Type B pancreatic cell (in vitro differentiated cells): ENCODE measurements around the gene DCC. TPM values are rescaled to one million over a fixed set of nuclear protein-coding genes. Genes with fewer than 3 reads are reported as not detected.

Experiments used
- DNase-seq: peaks from one replicate; pipeline ENCODE4 v3.0.0; 2021; ENCODE audit warnings: mixed read lengths; ENCODE audit not compliant: unreplicated experiment; ENCODE audit errors: extremely low spot score
- H3K27ac Mint-ChIP-seq: 2 replicates; pipeline ENCODE4 v1.8.0; 2021; ENCODE audit warnings: mild to moderate bottlenecking, mixed read lengths
- H3K27me3 Mint-ChIP-seq: 2 replicates; pipeline ENCODE4 v1.8.0; 2021; ENCODE audit warnings: mixed read lengths
- H3K36me3 Mint-ChIP-seq: 2 replicates; pipeline ENCODE4 v1.8.0; 2021; ENCODE audit warnings: mixed read lengths
- H3K4me1 Mint-ChIP-seq: one replicate; pipeline ENCODE4 v1.8.0; 2021; ENCODE audit warnings: mixed read lengths; ENCODE audit not compliant: unreplicated experiment
- H3K4me3 Mint-ChIP-seq: 2 replicates; pipeline ENCODE4 v1.8.0; 2021; ENCODE audit warnings: mild to moderate bottlenecking, mixed read lengths
- H3K9me3 Mint-ChIP-seq: 2 replicates; pipeline ENCODE4 v1.8.0; 2021; ENCODE audit warnings: mixed read lengths
- total RNA-seq: library from RNA; stranded (reverse); gene quantifications from 2 replicates; pipeline ENCODE4 v1.2.1, GENCODE V29; 2021; ENCODE audit warnings: low replicate concordance
- TF ChIP-seq, protein P1 (sequence below): fragments of 200-600 bp; sonication (generic); conservative IDR thresholded peaks from 2 replicates; pipeline ENCODE4 v1.5.0; 2021; ENCODE audit warnings: antibody characterized with exemption, mild to moderate bottlenecking

The DCC gene
- total RNA-seq, 1 donor from 2014 or later, result 11.6 TPM

DNA sequence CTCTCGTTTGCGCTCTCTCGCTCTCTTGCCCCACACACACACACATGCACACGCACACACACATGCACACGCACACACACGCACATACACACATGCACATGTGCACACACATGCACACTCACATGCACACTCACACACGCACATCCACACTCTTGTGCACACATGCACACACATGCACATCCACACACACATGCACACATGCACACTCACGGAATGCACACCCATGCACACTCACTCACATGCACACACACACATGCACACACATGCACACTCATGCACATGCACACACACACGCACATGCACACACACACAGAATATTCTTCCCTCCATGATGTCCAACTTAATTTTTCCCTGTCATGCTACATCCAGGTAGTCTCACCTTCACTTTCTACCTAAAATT is 360.1 kb downstream of the DCC start:
- Mint-ChIP-seq H3K4me1 (peaks cover 4% of the 10 kb centered on the region), H3K36me3 (no peaks in the 10 kb centered on the region), H3K4me3 (no peak overlapping the region), H3K27me3 (peaks cover 11% of the 10 kb centered on the region), H3K27ac (no peak overlapping the region), H3K9me3 (peaks cover 6% of the 10 kb centered on the region)
- DNase-seq, result no peak
- TF ChIP-seq, protein P1, sequence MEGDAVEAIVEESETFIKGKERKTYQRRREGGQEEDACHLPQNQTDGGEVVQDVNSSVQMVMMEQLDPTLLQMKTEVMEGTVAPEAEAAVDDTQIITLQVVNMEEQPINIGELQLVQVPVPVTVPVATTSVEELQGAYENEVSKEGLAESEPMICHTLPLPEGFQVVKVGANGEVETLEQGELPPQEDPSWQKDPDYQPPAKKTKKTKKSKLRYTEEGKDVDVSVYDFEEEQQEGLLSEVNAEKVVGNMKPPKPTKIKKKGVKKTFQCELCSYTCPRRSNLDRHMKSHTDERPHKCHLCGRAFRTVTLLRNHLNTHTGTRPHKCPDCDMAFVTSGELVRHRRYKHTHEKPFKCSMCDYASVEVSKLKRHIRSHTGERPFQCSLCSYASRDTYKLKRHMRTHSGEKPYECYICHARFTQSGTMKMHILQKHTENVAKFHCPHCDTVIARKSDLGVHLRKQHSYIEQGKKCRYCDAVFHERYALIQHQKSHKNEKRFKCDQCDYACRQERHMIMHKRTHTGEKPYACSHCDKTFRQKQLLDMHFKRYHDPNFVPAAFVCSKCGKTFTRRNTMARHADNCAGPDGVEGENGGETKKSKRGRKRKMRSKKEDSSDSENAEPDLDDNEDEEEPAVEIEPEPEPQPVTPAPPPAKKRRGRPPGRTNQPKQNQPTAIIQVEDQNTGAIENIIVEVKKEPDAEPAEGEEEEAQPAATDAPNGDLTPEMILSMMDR, result no peak

DNA sequence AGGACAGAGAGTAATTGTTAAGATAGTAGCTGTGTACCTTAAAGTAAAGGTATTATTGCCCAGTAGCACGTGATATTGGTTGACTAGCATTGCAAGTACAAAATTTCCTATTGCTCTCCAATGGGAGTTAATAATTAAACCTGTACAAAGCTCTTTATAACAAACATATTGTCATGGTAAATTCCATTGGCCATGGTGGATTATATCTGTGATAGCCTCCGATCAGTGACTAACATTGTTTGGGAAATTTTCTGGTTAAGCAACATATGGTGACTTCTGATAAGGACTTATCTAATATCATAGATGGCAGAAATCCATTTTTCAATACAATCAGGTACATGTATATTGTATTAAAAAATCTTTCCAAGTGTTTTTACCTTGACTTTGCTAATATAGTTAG is 360.8 kb downstream of the DCC start:
- no peak for DNase-seq
- H3K4me3 Mint-ChIP-seq, result no peak overlapping the region
- peaks cover 7% of the 10 kb centered on the region for H3K27me3 Mint-ChIP-seq
- no peak overlapping the region for H3K27ac Mint-ChIP-seq
- H3K36me3 Mint-ChIP-seq, result no peaks in the 10 kb centered on the region
- TF ChIP-seq, protein P1, result no peak
- H3K9me3 Mint-ChIP-seq, result peaks cover 6% of the 10 kb centered on the region
- H3K4me1 Mint-ChIP-seq, result peaks cover 5% of the 10 kb centered on the region

DNA sequence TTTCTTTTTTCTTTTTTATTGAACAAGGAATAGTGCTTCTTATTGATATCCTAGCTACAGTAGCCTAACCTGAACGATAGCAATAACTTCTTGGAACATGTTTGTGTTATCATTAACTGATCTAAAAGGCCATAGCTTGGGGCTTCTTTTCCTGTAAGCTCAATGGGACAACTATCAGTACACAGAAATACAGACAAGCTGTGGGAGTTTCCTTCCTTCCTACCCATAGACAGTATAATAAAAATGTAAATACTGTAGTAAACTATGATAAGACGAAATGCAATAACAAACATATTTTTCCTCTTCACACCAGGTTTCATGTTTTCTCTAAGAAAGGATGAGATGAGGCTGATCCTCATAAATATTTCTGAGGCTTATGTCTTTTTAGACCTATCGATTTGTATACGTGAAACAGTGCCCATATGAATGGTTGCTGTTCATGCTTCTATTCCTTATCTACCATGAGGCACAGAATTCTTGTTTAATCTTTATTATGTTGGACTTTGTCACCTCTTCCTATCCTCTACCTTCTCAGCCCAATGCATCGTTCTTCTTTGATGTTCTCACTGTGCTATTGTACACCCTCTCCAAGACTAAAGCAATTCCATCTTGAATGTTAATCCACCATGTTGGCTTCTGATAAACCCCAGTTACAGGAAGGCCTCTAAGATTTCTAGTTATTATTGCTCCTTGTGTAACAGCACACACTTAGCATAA is 361.4 kb downstream of the DCC start:
- peaks cover 6% of the 10 kb centered on the region for H3K9me3 Mint-ChIP-seq
- H3K27ac Mint-ChIP-seq, result no peak overlapping the region
- no peaks in the 10 kb centered on the region for H3K36me3 Mint-ChIP-seq
- TF ChIP-seq, protein P1, result no peak
- H3K4me3 Mint-ChIP-seq, result no peak overlapping the region
- DNase-seq, result no peak
- H3K4me1 Mint-ChIP-seq, result peaks cover 5% of the 10 kb centered on the region
- peaks cover 7% of the 10 kb centered on the region for H3K27me3 Mint-ChIP-seq

DNA sequence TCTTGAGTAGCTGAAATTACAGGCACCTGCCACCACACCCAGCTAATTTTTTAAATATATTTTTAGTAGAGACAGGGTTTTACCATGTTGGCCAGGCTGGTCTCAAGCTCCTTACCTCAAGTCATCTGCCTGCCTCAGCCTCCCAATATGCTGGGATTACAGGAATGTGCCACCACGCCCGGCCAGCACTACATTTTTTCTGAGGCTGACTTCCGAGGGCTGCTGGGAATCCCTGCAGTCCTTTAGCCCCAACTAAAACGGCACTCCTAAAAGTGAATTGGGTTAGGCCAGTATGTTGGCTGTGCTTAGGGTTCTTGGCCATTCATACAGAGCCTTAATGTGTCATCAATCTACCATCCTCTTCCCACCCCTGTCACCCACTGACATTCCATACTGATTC is 375.4 kb downstream of the DCC start:
- Mint-ChIP-seq H3K27ac (no peak overlapping the region), H3K36me3 (no peaks in the 10 kb centered on the region), H3K9me3 (no peaks in the 10 kb centered on the region), H3K4me3 (no peak overlapping the region), H3K27me3 (peaks cover 7% of the 10 kb centered on the region), H3K4me1 (peaks cover 14% of the 10 kb centered on the region)
- TF ChIP-seq, protein P1, result no peak
- DNase-seq, result no peak

DNA sequence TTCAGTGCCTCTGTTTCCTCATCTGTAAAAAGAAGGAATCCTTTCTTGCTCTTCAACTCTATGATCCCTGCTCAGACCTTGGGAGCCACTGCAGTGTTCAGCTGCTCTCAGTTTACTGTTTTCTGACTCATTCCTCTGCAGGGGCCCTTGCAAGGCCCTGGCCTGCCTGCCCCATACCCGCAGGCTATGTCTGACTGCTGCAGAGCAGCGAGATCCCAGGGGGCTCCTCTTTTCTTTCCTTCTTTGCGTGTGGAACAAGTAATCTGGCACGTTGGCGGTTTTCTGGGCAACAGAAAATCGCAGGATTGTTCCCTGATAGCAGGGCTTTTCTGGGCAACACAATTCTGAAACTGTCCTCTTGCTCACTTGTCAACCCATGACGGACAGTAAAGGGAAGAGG is 376.0 kb downstream of the DCC start:
- no peak for DNase-seq
- TF ChIP-seq, protein P1, result no peak
- no peak overlapping the region for H3K27ac Mint-ChIP-seq
- peaks cover 7% of the 10 kb centered on the region for H3K27me3 Mint-ChIP-seq
- peaks cover 14% of the 10 kb centered on the region for H3K4me1 Mint-ChIP-seq
- no peak overlapping the region for H3K4me3 Mint-ChIP-seq
- no peaks in the 10 kb centered on the region for H3K36me3 Mint-ChIP-seq
- no peaks in the 10 kb centered on the region for H3K9me3 Mint-ChIP-seq
